ENCODE data around the gene RNU5D-1.
A peak's percentile ranks its signal among the peaks of the same experiment; 100 is the strongest.

The RNU5D-1 gene

GRCh38 chr1:44713321-44713781 is 17.6 kb downstream of the RNU5D-1 start:
- H3K4me3 ChIP-seq (ENCODE audit: low read depth, low read length), result no peak overlapping the region
- DNase-seq (ENCODE audit: low read depth), result no peak
- TF ChIP-seq MYC (IDR thresholded peaks at IDR 0.05; ENCODE audit: low read depth, low read length) (no peak), CTCF (IDR thresholded peaks at IDR 0.05; ENCODE audit: low read depth, low read length) (no peak), POLR2A (IDR thresholded peaks at IDR 0.05; ENCODE audit: extremely low read depth, insufficient read length) (no peak), MAX (IDR thresholded peaks at IDR 0.05; ENCODE audit: low read depth, low read length) (no peak)

- peak; percentile 54 for TF ChIP-seq CTCF (IDR thresholded peaks at IDR 0.05; ENCODE audit: low read depth, low read length)
- TF ChIP-seq POLR2A (IDR thresholded peaks at IDR 0.05; ENCODE audit: extremely low read depth, insufficient read length), result no peak
- TF ChIP-seq MAX (IDR thresholded peaks at IDR 0.05; ENCODE audit: low read depth, low read length), result peak; percentile 68
- no peak for TF ChIP-seq MYC (IDR thresholded peaks at IDR 0.05; ENCODE audit: low read depth, low read length)
- H3K4me3 ChIP-seq (ENCODE audit: low read depth, low read length), result no peak overlapping the region
- peak; percentile 49 for DNase-seq (ENCODE audit: low read depth)
Measured at GRCh38 chr1:44707959-44708831, 22.8 kb downstream of the RNU5D-1 start.

GRCh38 chr1:44707112-44707881 is 23.7 kb downstream of the RNU5D-1 start:
- no peak for TF ChIP-seq CTCF (IDR thresholded peaks at IDR 0.05; ENCODE audit: low read depth, low read length)
- TF ChIP-seq MAX (IDR thresholded peaks at IDR 0.05; ENCODE audit: low read depth, low read length), result no peak
- no peak for TF ChIP-seq POLR2A (IDR thresholded peaks at IDR 0.05; ENCODE audit: extremely low read depth, insufficient read length)
- no peak for TF ChIP-seq MYC (IDR thresholded peaks at IDR 0.05; ENCODE audit: low read depth, low read length)
- H3K4me3 ChIP-seq (ENCODE audit: low read depth, low read length), result no peak overlapping the region
- DNase-seq (ENCODE audit: low read depth), result no peak

GRCh38 chr1:44705938-44706337 is 25.0 kb downstream of the RNU5D-1 start:
- no peak for TF ChIP-seq CTCF (IDR thresholded peaks at IDR 0.05; ENCODE audit: low read depth, low read length)

GRCh38 chr1:44705470-44705869 is 25.5 kb downstream of the RNU5D-1 start:
- no peak for DNase-seq (ENCODE audit: low read depth)
- TF ChIP-seq POLR2A (IDR thresholded peaks at IDR 0.05; ENCODE audit: extremely low read depth, insufficient read length) (no peak), MAX (IDR thresholded peaks at IDR 0.05; ENCODE audit: low read depth, low read length) (no peak), MYC (IDR thresholded peaks at IDR 0.05; ENCODE audit: low read depth, low read length) (no peak), CTCF (IDR thresholded peaks at IDR 0.05; ENCODE audit: low read depth, low read length) (no peak)
- H3K4me3 ChIP-seq (ENCODE audit: low read depth, low read length), result no peak overlapping the region

More at GRCh38 chr1:44705938-44706337, 25.0 kb downstream of the RNU5D-1 start:
- no peak overlapping the region for H3K4me3 ChIP-seq (ENCODE audit: low read depth, low read length)
- DNase-seq (ENCODE audit: low read depth), result no peak

Measured in NB4 (cell line).